ENCODE data around the gene LRCOL1.

- TF ChIP-seq POLR2A (IDR thresholded peaks at IDR 0.05; ENCODE audit: low read depth, low read length) (no peak), POLR2AphosphoS5 (IDR thresholded peaks at IDR 0.05; ENCODE audit: low read depth, low read length) (no peak)
Measured at GRCh38 chr12:132624186-132624855, 13.9 kb upstream of the LRCOL1 start.
